Ovary (tissue), 9 donors: ENCODE measurements around the gene ATG9B. TPM values are rescaled to one million over a fixed set of nuclear protein-coding genes. Genes with fewer than 3 reads are reported as not detected.
A peak's percentile ranks its signal among the peaks of the same experiment; 100 is the strongest.

Experiments used
- DNase-seq, 5 donors: peaks; one replicate each; pipeline ENCODE4 v3.0.0-alpha.2; 2019 to 2020
- H3K27ac ChIP-seq, 2 donors: fragments of 200-600 bp; one replicate each; pipeline versions ENCODE4 v1.5.1 to v1.8.0; 2019 to 2022
- H3K27me3 ChIP-seq: fragments of 200-600 bp; one replicate; pipeline ENCODE4 v1.8.0; 2022
- H3K36me3 ChIP-seq: fragments of 200-600 bp; sonication (generic); one replicate; pipeline ENCODE4 v1.5.1; 2019
- H3K4me1 ChIP-seq: one replicate; pipeline ENCODE4 v1.8.1; 2013; ENCODE audit warnings: mild to moderate bottlenecking, moderate library complexity; ENCODE audit not compliant: insufficient read depth
- H3K4me3 ChIP-seq: fragments of 200-600 bp; sonication (generic); one replicate; pipeline ENCODE4 v1.5.1; 2017
- H3K9me3 ChIP-seq, 2 donors: fragments of 200-600 bp in 1 of 2; sonication (generic) in 1 of 2; one replicate each; pipeline versions ENCODE4 v1.5.1 to v1.8.1; 2013 to 2019; ENCODE audit warnings: mild to moderate bottlenecking in 1 of 2, moderate library complexity in 1 of 2
- EP300 ChIP-seq: sonication (generic); formaldehyde crosslinking; IDR thresholded peaks from one replicate; pipeline ENCODE4 v1.6.1; 2017; ENCODE audit warnings: antibody characterized with exemption
- POLR2A ChIP-seq: fragments of 450-650 bp; IDR thresholded peaks from one replicate; pipeline ENCODE4 v1.6.1; 2017; ENCODE audit warnings: antibody characterized with exemption, mild to moderate bottlenecking, moderate library complexity
- WGBS, 3 donors: extraction: QIAGEN DNeasy Blood & Tissue Kit in 1 of 3; methylation state at CpG; one replicate each; pipeline versions ENCODE4 v1.1.5 to v1.1.7; 2013 to 2017; 5-methylcytosine and 5-hydroxymethylcytosine counted together
- intact Hi-C, 4 donors: fragments of 100-400 bp; cut with DNase I; formaldehyde crosslinking; loops; one replicate each; pipeline versions ENCODE4 v1.11.0 to v1.15.1; 2022 to 2023
- polyA plus RNA-seq, 2 donors: library from polyadenylated mRNA; stranded (reverse); fragments of 200-250 nt in 1 of 2; fragments of 350-450 nt in 1 of 2; fragmentation: Illumina TruSeq in 1 of 2; extraction: RNeasy Lipid Tissue Mini Kit (QIAGEN cat#74804) in 1 of 2; gene quantifications; one replicate each; pipeline ENCODE4 v1.2.3, GENCODE V29; 2013 to 2014
- total RNA-seq, 7 donors: library from RNA; depleted of rRNA in 2 of 7; stranded (reverse); fragments of >200 nt in 2 of 7; fragmentation: NEBNext Ultra II Directional in 3 of 7; extraction: Animal tissue kit (Norgen Biotek cat#: 25700) in 3 of 7; gene quantifications; one replicate each; pipeline versions ENCODE4 v1.1.0 to v1.2.4, GENCODE V29; 2016 to 2023
- TF ChIP-seq, protein P1 (sequence below), 3 donors: fragments of 450-650 bp in 2 of 3; fragments of 200-600 bp in 1 of 3; IDR thresholded peaks; one replicate each; pipeline versions ENCODE4 v1.5.1 to v1.8.0; 2016 to 2022; ENCODE audit warnings: antibody characterized with exemption in 3 of 3, mild to moderate bottlenecking in 1 of 3
- donor health status: DM: no; HTN: no; CAD: no; lungs with moderate emphysema.
- donor health status: DM: no; HTN: no; CAD: no.
- donor health status: Bipolar disorder and iron deficiency.
- donor health status: DM: yes; HTN: yes; CAD: no.
- donor health status: DM: no; HTN: no; CAD: no.
- donor health status: DM: yes; HTN: yes; CAD: no.

The ATG9B gene
- total and polyA plus RNA-seq, 9 donors: 0.03 to 1.0 (median 0.35) TPM

DNA sequence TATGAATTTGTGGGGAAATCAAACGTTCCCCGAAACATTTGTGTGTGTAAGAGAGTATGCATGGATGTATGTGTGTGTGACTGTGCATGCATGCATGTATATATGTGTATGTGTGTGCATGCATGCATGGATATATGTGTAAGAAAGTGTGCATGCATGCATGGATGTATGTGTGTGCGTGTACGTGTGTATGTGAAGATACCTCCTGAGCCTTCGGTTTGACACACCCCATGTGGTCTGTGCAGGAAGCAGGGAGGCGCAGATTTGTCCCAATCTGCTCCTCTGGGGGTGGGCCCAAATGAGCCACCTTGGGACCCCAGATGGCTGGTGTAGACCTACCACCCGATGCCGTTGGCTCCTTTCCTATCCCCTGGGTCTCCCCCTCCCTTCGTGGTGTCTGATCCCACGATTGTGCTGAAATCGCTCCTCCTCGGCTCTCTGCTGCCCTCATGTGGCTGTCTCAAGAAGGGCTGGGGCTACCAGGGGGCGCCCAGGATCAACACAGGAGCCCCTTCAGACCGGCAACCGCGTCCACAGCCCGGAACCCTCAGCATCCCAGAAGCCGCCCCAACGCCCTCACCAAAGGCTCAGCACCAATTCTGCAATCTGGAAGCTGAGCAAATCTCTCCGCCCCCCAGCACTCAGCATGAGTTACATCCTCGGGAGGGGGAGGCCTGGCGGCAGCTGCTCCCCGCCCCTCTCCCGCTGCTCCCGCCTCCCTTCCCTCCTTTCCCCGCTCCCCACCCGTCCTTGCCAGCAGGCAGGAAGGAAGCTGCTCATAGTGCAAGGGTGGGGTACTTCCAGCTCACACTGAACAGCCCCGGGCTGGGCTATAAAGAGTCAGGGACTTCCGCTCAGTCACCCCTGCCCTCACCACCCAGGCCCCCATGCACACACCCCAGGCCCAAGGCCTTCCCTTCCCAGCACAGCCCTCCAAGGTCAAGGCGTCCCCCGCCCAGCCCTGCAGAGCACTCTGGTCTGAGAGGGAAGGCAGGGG lies 35.8 kb downstream of the ATG9B start:
- H3K27ac ChIP-seq: peak overlapping the region in 1 of 2 donors; percentile 13
- 6 to 10% (median 7%) methylated on average over 31 of the region's 31 CpGs for WGBS, 3 donors

DNA sequence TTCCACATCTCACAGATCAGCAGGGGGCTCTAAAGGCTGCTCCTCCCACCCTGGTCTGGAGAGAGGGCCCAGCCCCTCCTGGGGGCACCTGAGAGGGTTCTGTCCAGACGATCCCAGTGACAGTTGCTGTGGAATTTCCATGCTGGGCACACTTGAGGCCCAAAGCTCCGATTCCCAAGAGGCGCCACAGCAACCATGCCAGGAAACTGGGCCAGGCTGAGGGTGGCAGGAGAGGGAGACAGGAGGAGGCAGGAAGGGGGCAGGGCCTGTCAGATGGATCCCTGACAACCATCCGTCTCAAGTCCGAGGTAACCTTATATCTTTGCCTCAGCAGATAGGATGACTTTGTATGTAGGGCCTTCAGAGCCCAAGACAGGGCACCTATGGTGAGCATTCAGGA lies 37.7 kb downstream of the ATG9B start:
- Histone ChIP-seq H3K27ac (no peak overlapping the region), H3K36me3 (no peaks in the 10 kb centered on the region), H3K27me3 (no peaks in the 10 kb centered on the region), H3K9me3 (no peaks in the 10 kb centered on the region), H3K4me3 (no peak overlapping the region), H3K4me1 (peaks cover 5% of the 10 kb centered on the region)
- intact Hi-C loops: loop anchor here (5.0 kb wide), 1 partner anchor 89 kb away; no protein-coding TSS in a partner anchor
- DNase-seq: no peak
- TF ChIP-seq EP300 (no peak), POLR2A (no peak)
- TF ChIP-seq, protein P1, sequence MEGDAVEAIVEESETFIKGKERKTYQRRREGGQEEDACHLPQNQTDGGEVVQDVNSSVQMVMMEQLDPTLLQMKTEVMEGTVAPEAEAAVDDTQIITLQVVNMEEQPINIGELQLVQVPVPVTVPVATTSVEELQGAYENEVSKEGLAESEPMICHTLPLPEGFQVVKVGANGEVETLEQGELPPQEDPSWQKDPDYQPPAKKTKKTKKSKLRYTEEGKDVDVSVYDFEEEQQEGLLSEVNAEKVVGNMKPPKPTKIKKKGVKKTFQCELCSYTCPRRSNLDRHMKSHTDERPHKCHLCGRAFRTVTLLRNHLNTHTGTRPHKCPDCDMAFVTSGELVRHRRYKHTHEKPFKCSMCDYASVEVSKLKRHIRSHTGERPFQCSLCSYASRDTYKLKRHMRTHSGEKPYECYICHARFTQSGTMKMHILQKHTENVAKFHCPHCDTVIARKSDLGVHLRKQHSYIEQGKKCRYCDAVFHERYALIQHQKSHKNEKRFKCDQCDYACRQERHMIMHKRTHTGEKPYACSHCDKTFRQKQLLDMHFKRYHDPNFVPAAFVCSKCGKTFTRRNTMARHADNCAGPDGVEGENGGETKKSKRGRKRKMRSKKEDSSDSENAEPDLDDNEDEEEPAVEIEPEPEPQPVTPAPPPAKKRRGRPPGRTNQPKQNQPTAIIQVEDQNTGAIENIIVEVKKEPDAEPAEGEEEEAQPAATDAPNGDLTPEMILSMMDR (IDR thresholded peaks at IDR 0.05): no peak
- 69 to 75% (median 75%) methylated on average over 5 of the region's 5 CpGs for WGBS, 3 donors

More for the DNA sequence above, 35.8 kb downstream of the ATG9B start:
- intact Hi-C loops: loop anchor here (5.0 kb wide), 1 partner anchor 91 kb away; no protein-coding TSS in a partner anchor
- no peaks in the 10 kb centered on the region for H3K36me3 ChIP-seq
- no peaks in the 10 kb centered on the region for H3K9me3 ChIP-seq
- peaks cover 5% of the 10 kb centered on the region for H3K4me1 ChIP-seq
- H3K27me3 ChIP-seq: no peaks in the 10 kb centered on the region
- DNase-seq: peak in 4 of 5 donors; percentile 72 to 79 (median 77)
- TF ChIP-seq EP300 (no peak), POLR2A (no peak)
- TF ChIP-seq, protein P1 (IDR thresholded peaks at IDR 0.05): peak; percentile 61 to 87 (median 77)
- H3K4me3 ChIP-seq: no peak overlapping the region

DNA sequence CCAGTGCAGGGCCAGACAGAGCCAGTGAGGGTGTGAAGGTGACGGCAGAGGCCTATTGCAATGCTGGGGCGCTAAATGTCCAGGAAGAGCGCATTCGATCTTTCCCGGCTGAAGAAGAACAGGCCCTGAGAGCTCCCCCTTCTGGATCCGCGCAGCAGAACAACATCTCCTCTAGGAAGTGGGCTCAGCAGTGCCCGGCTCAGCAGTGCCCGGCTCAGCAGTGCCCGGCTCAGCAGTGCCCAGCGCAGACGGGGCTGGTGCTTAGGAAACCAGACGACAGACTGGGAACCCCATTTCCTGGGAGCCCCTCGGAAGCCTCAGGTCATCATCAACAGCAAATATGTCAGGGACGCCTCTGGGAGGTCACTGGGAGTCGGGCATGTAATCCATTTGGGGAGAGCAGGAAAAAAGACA lies 38.2 kb downstream of the ATG9B start:
- intact Hi-C loops: loop anchor here (5.0 kb wide), 1 partner anchor 89 kb away; no protein-coding TSS in a partner anchor
- no peaks in the 10 kb centered on the region for H3K9me3 ChIP-seq
- TF ChIP-seq EP300 (no peak), POLR2A (no peak)
- TF ChIP-seq, protein P1 (IDR thresholded peaks at IDR 0.05): peak in 1 of 3 donors; percentile 24
- H3K4me1 ChIP-seq: peaks cover 5% of the 10 kb centered on the region
- peak in 2 of 5 donors; percentile 53 to 70 for DNase-seq
- H3K36me3 ChIP-seq: no peaks in the 10 kb centered on the region
- 9 to 12% (median 10%) methylated on average over 15 to 16 of the region's 16 CpGs for WGBS, 3 donors
- H3K27me3 ChIP-seq: no peaks in the 10 kb centered on the region
- H3K27ac ChIP-seq: no peak overlapping the region
- H3K4me3 ChIP-seq: no peak overlapping the region

DNA sequence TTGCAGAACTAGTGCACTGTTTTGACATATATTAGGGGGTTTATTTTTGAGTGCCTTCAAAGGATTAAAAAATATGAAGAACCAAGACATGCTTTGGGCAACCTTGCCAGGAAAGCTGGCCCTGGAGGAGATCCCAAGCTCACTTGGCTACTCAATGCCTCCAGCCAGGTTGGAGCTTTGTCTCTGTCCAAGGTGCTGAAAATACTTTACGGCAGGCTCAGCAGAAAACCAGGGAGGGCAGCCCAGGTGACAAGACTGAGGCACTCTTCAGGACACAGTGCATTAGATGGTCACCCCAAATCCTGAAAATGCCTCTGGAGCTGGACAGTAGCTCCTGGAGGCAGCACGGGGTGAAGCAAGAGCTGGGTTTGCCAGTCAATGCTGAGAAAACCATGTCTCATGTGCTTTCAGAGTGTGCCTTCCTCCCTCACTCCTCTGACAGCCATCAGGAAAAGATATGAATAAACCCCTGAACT lies 40.4 kb downstream of the ATG9B start:
- Histone ChIP-seq H3K27ac (no peak overlapping the region), H3K36me3 (no peaks in the 10 kb centered on the region), H3K9me3 (no peaks in the 10 kb centered on the region), H3K27me3 (no peaks in the 10 kb centered on the region), H3K4me1 (peaks cover 7% of the 10 kb centered on the region), H3K4me3 (no peak overlapping the region)
- TF ChIP-seq EP300 (no peak), POLR2A (no peak)
- TF ChIP-seq, protein P1 (IDR thresholded peaks at IDR 0.05): no peak
- WGBS, 3 donors: 0 to 4% (median 3%) methylated on average over 2 of the region's 2 CpGs
- DNase-seq: no peak
- intact Hi-C loops: no loop called here
